ENCODE measurements around the gene MYL3.
A peak's percentile ranks its signal among the peaks of the same experiment; 100 is the strongest.

MYL3 gene

DNA sequence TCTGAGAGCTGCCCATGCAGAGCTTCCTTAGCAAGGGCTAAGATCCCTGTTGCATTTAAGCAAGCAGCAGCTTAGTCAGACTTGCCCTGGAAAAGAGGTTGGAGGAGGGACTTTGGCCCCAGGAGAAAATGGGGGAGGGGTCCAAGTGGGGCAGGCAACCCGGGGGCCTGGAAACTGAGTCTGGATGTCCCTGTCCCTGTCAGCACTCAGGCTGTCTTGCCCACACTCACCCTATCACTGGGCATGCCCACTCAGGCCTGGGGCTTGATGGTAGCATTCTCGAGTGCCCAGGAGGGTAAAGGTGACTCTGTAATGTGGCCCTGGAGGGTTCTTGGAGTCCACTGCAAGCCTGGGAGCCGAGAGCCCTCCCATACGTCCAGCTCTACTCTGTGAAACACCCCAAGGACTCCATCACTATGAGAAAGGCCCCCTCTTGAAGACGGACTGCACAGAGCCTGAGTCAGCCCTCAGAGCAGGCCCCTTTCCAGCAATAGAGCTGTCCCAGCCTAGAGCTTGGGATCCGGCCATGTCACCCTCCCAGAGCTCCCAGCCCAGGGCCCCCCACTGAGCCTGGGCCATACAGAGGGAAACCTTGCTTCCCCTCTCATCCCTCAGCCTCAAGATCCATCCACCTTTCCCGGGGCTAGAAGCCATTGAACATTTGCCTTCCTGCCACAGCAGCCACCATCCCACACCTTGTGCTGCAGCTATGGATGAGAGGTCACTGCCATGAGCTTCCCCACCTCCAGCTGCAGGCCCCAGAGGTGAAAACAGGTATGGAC, 13.4 kb downstream of the MYL3 start:
- no peak for DNase-seq (ENCODE audit: low read depth)

DNA sequence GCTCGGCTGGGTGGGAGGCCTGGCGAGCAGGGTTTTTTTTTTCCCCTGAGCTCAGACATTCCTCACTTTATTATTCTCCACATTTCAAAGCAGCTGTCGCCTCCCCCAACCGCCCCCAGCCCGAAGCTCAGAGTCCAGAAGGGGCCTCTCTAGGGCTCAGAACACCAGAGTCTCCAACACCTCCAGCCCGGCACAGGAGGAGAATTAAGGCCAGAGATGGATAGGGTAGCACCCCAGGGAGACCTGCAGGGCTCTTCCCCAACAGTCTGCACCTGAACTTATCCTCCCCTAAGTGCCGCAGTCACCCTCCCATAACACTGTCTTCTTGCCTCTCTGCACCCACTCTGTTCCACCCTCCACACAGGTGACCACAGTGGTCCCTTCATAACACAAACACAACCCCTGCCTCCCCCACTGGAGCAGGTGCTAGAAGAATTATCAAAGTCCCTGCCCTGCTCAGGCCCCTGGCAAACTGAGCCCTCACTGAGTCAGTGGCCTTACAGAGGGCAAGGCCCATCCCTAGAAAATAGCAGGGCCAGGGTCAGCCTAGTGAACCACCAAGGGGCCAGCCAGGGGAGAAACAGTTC, 14.1 kb downstream of the MYL3 start:
- no peak for DNase-seq (ENCODE audit: low read depth)

DNA sequence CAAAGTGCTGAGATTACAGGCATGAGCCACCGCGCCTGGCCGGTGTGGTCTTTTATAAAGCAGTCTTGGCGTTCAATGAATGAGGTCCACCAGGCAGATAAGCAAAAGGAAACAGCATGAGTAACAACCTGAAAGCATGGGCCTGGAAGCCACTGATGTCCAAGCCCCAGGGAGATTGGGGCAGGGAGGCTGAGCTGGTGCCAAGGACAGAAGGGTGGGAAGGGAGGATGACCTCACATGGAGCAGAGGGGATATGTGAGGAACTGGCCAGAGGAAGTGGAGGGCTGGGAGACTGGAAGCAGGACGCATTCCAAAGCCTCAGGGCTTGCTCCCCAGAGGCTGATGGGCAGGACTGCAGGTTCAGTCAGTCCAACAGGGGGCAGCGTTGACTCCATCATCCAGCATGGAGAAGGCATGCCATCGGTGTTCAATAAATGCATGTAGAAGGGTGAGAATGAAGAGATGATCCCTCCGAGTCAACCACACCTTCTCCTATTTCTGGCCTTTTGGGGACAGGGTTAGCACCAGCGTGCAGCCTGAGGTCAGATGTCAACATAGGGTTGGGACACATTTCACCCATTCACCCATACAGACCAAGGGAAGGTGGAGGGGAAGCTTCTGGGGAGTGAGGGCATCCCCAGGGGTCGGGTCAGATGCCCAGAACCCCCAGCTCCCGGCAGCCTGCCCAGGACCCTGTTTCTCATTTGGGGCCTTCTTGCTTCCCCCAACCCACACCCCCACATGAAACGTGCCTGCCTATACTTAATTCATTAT, 14.8 kb downstream of the MYL3 start:
- DNase-seq (ENCODE audit: low read depth) = no peak

DNA sequence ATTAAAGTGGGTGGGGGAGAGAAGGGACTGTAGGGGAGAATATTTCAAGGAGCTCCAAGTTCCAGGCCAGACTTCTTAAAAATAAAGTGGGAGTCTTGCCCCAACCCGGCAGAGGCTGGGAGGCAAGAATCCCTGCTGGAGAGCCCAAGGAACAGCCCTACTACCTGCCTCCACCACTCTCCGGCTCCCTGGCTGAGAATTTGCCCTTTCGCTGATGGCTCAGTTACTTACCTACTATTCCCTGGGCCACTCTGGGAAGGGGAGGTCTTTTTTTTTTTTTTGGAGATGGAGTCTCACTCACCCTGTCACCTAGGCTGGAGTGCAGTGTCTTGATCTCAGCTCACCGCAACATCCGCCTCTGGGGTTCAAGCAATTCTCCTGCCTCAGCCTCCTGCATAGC, 15.5 kb downstream of the MYL3 start:
- no peak for DNase-seq (ENCODE audit: low read depth)

DNA sequence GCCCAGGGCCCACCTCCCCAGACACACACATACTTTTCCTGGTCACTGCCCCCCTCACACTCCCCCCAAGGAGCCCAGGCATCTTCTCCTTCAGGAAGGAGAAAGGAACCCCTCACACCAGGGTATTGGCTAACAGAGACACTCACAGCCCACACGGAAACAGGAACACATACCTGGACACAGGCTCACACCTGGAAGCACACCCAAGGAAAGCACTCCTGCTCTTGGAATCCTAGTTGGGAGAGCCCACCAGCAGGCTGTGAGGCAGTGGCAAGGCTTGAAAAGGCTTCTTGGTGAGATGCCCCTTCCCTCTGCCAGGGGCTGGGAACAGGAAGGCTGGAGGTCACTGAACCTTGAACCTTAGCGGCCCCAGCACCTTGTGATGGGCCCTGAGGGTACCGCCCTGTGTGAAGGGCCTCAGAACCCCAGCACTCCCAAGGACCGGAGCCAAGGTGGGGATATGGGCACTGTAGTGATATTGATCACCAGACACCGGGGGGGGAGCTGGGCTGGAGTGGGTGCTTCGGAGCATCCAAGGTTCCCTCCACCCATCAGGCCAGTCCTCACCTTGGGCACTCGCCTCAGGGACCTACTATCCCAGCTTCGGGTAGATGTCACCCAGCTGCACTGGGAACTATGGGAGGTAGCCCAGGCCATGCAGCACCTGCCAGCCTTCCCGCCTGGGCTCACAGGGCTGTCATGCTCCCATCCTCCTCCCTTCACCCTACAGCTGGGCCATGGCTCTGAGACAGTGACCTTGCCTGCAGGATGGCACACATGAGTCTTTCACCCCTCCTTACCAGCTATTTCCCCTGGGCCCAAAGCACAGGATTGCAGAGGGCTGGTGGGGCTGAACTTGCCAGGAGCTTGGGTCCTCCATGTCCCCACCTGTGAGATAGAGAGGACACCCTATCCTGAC, 16.4 kb downstream of the MYL3 start:
- DNase-seq (ENCODE audit: low read depth) = no peak

DNA sequence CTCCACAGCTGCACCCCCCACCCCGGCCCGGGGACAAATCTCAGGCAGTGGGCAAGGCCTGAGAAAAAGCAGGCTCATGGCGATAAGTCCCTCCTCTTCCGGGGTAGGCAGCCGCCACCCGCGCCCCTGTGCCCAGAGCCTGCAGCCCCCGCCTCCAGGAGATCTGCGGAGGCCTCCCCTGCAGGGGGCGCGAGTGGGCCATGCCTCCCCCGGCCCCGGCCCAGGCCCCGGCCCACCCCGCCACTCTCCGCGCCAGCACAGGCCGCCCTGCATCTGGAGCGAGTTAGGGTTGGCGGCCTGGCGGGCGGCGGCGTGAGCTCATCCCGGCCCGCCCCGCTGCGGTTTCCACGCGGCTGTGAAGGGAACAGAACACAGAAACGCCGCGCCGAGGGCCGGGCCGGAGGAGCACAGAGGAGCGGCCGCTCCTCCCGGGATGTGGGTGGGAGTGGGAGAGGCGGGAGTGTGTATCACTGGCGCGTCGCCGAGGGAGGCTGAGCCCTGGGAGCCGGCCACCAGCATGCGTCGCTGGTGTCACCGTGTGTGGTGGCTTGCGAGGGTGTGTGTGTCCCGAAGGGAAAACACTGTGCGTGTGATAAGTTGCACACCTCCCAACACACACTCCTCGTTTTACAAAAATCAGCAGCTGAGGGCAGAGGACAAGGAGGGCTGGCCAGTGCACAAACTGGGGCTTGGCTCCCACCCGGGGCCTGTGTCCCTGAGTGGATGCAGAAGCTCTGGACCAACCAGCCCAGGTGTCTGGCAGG, 17.2 kb downstream of the MYL3 start:
- DNase-seq (ENCODE audit: low read depth) = peak; percentile 38

DNA sequence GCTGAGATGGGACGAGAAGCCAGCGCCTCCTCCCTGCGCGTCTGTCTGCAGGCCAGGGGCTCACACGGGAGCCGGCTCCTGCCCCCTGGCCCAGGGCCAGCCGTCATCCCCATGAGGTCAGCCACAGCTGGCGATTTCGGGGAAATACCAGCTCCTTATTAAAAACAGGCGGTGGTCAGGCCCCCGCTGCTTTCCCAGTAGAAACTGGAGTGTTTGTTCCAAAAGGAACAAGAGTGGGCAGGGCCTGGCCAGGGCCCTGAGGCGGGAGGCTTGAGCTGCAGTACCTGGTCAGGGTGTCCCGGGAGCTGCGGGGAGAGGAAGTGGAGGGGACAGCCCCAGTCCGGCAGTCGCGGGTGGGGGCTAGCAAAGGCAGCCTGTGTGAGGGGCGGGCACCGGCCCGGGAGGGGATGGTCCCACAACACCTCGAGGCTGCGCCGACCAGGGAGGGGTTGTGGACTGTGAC, 17.8 kb downstream of the MYL3 start:
- DNase-seq (ENCODE audit: low read depth) = no peak

DNA sequence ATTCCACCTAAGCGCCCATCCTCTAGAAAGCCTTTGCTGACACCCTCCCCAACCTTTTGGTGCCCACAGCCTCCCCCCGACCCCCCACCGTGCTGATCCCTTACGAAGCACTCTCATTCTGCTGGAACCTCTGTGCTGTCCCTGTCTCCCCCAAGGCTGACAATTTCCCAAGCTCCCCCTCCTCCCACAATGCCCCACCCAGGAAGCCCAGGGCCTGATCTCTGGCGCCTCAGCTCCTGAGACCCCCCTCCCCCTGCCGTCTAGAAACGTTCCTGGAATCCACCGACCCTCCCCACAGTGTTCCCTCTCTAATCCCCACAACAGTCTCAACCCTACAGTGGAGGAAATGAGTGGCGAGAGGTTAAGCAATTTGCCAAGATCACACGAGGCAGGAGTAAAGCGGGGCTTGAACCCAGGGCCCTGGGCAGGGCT, 18.3 kb downstream of the MYL3 start:
- DNase-seq (ENCODE audit: low read depth) = no peak

DNA sequence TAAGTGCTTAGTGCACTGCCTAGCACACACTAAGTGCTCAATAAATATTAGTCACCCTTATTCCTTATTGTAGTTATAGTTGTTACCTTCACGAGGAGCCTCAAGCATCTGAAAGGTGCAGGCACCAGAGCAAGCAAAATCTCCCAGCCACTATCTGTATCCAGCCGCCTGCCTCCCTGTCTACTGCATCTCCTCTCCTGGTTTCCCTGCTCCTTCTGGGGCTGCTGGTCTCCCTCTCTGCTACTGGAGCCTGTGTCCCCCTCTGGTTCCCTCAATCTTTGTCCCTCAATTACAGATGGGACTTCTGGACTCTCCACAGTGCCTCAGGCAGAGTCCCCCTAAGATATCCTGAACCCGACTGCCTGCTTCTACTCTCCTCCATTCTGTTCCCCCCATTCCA, 18.8 kb downstream of the MYL3 start:
- no peak for DNase-seq (ENCODE audit: low read depth)

DNA sequence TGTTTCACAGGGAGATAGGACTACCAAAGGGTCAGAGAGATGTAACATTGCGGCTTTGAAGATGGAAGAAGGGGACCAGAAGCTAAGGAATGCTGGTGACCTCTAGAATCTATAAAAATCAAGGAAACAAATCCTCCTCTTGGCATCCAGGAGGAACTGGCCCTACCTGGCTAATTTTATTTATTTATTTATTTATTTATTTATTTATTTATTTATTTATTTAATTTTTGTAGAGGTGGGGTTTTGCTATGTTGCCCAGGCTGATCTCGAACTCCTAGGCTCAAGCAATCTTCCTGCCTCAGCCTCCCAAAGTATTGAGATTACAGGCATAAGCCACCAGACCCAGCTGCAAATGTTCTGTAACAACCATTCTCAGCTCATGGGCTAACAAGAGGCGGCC, 19.7 kb downstream of the MYL3 start:
- no peak for DNase-seq (ENCODE audit: low read depth)

DNA sequence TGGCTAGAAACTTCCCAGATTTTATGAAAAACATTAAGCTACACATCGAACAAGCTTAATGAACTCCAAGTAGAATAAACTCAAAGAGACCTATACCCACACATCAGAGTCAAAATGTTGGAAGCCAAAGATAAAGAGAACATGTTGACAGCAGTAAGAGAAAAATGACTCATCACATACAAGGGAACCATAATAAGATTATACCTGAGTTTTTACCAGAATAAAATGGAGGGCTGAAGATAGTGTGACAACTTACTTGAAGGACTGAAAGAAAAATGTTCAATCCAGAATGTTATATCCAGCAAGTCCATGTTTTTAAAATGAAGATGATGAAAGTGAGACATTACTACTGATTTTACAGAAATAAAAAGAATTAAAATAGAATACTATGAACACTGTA, 22.8 kb downstream of the MYL3 start:
- no peak for DNase-seq (ENCODE audit: low read depth)

DNA sequence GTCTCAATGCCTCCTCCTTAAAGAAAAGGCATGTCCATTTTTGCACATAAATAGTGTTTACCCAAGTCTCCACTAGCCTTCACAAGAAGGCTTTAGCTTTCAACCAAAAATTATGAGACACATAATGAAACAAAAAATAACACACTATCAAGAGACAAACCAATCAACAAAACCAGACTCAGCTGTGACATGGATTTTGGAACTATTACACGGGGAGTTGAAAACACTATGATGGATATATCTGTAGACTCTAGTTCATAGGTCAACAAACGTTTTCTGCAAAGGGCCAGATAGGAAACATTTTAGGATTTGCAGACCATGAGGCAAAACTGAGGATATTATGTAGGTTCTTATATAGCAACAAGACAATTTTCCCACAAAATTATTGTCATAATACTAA, 24.9 kb downstream of the MYL3 start:
- no peak for DNase-seq (ENCODE audit: low read depth)

DNA sequence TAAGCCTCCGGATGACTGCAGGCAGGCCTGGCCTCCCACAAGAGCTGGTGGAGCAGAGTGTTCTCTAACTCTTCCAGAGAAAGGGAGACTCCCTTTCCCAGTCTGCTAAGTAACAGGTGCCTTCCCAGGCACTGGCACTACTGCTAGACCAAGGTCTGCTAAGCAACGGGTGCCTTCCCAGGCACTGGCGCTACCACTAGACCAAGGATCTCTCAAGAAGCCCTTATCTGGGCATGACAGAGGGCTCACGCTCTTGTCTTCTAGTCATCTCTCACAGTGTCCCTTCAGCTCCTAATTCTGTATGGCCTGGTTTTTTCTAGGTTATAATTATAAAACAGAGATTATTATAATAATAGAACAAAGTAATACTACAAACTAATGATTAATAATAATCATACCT, 27.8 kb downstream of the MYL3 start:
- DNase-seq (ENCODE audit: low read depth) = no peak

DNA sequence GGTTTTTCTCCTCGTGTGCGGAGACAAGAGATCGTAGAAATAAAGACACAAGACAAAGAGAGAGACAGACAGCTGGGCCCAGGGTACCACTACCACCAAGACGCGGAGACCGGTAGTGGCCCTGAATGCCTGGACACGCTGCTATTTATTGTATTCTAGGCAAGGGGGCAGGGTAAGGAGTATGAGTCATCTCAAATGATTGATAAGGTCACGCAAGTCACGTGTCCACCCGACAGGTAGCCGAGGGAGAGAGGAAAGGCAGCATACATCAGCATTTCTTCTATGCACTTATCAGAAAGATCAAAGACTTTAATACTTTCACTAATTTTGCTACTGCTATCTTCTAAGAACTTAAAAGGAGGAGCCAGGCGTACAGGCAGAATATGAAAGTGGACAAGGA, 28.2 kb downstream of the MYL3 start:
- no peak for DNase-seq (ENCODE audit: low read depth)

DNA sequence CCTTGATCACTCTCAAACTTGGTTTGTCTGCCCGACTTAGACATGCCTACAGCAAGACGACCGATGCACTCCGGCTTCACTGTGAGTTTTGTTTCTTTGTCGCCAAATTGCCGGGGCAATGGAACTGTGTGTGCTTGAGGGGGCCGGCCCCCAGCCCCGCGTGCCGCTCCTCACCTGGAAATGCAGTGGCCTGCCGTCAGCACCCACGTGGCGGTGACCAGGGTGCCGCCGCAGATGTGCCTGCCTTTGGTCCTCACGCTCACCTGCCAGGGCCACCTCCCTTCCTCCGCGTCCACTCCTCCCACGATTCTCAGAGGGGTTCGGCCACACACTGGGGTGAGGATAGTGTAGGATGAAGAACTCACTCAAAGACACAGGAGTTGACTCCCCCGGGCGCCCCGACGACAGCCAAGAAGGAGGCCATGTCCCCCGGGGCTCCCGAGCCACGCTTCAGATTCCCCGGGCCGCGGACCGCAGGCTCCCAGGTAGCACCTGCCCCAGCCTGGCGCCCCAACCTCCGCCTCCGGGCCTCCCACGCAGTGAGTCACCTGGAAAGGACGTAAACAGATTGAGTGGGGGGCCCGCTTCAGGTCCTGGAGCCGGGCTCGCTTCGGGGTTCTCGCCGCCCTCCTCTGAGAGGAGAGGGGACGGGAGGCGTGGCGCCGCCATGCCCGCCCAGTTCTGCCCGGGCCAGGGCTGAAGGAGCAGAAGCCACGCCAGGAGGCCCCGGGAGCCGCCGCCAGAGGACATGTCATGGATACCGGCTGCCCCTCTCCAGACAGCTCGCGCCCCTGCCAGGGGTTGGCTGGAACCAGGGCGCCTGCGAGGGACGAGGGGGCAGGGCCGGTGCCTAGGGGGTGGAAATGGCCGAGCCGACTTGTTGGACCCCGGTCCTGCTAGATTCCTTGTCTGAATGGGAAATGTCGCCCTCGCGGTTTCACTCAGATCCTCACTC, 29.6 kb downstream of the MYL3 start:
- DNase-seq (ENCODE audit: low read depth) = no peak

DNA sequence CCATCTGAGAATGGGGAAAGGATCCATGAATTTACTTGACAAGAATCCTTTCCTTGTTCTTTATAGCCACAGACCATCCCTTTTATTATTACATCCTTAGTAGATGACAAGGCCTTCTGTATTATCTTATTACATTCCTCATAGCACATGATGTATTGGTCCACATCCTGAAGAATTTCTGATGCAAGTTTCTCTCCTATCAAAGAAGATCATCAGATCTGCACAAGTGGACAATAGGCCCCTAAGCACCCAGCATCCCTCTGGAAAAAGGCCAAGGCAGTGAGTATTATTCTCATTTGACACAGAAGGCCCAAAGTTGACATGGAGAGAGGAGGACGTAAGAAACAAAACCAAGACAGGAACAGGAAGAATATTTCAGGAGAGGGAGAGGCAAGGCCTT, 31.4 kb downstream of the MYL3 start:
- DNase-seq (ENCODE audit: low read depth) = no peak

DNA sequence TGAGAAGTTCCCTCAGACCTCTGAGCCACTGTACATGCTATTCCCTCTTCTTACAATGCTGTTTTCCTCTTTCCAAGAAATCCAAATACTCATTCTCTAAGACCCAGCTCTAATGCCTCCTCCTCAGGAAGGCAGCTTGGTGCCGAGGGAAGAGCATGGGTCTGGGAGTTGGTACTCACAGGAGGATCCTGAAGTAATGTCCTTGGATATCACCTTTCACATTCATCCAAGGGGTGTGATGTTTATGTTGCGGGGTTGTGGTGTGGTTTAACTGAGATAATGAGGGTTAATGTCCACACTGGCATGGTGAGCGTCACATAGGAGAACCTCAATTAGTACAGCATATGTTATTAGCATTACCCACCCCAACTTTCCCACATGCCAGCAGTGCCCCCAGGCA, 31.9 kb downstream of the MYL3 start:
- no peak for DNase-seq (ENCODE audit: low read depth)

DNA sequence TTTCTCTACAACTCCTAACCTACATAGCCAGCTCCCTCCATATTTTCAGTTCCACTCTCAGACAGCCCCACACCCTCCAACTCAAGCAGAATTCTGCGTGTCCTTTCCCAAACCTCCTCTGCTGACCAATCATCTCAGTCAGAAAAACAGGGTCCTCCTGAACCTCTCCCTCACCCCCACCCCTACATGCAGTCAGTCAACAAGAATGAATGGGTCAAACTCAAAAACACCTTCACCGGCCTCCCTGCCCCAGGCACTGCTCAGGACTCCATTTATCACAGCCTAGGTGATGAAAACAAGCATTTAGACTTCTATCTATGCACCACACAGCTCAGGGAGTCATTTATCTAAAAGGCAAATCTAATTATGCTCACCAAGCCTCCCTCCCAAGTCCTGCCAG, 32.4 kb downstream of the MYL3 start:
- DNase-seq (ENCODE audit: low read depth) = no peak

DNA sequence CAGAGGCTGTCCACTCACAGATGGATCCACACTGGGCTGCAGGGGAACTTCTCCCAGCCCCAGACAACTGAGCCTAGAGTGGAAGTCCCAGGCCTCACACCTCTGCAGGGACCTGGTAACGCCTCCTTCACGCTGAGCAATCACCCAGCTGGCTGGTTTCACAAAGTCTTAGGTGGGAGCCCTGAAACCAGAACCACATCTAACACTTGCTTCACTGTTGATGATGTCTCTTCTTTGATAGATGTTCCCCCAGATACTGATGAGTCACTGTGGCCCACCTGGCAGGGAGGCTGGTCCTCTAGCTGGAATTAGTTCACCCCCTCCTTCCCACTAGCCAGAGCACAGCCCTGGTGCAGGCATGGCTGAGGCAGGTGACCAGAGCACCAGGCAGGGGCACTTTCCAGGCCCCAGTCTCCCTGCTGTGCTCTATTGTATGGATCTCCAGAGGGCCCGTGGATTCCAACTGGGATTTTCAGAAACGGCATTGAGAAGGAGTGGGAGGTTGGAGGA, 33.5 kb downstream of the MYL3 start:
- no peak for DNase-seq (ENCODE audit: low read depth)

DNA sequence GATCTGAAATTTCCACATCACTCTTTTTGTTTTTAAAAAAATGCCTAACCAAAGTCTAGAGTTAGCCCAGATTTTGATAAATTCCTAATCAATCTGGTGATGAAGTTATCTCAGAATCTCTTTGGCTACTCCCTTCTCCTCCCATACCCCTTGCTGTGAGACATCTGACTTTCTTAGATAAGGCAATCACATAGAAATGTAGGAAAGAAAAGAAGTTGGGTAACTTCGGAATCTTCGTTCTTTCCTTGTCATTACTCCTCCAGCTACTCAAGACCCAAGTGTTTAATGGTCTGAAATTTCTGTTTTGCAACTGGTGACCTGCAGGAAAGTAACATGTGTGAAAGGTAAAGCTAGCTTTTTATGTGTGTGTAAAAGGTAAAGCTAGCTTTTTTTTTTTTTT, 37.8 kb downstream of the MYL3 start:
- no peak for DNase-seq (ENCODE audit: low read depth)

Data from stimulated activated CD8-positive, alpha-beta memory T cell treated with anti-CD3 and anti-CD28 coated beads, Interleukin-15, amount 100 ng/mL, for 24 hours (primary cell).